Jurkat, Clone E6-1 (cell line): ENCODE measurements around the gene MAP3K3.

Experiments
- DNase-seq: peaks from one replicate; pipeline ENCODE4 v3.0.0-alpha.2; 2011; ENCODE audit warnings: low read depth, low spot score
- H3K4me3 ChIP-seq: 2 replicates; pipeline ENCODE4 v1.5.1; 2011; ENCODE audit warnings: mild to moderate bottlenecking, low read length, control low read depth, moderate library complexity

The MAP3K3 gene

DNA sequence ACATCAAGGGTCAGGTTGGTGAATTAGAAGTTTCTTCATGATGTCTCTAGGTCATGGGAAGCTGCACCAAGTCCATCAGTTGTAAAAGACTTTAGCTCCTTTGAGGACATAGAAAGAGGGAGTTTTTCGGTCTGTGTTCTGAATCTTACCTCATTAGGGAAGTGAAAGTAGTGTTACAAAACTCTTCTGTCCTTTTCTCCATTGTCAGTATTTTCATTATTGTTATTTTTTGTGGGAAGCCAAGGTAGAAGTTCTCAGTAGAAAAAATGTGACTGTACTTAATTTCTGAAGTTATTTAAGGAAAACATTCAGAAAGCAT lies 24.2 kb downstream of the MAP3K3 start:
- H3K4me3 ChIP-seq: no peak overlapping the region
- DNase-seq: no peak

GRCh38 chr17:63647065-63647725 lies 25.0 kb downstream of the MAP3K3 start:
- H3K4me3 ChIP-seq: no peak overlapping the region
- no peak for DNase-seq

DNA sequence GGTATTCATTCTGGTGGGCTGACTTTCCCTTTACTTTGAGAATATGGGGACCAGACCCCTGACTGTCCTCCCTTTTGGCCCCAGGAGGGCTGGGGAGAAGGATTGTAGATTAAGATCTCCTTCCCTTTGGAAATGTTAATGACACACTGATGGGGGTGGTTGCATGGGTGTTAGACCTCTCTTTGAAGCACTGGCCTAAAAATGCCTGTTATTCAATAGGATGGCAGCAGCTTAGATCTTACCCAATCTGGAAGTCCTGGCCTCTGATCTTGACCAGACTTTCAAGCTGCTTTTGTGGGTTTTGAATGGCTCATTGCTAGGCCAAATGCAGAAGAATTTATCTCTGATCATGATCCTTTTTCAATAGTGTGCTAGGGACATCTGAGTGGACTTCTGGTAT lies 25.7 kb downstream of the MAP3K3 start:
- H3K4me3 ChIP-seq: no peak overlapping the region
- DNase-seq: no peak

DNA sequence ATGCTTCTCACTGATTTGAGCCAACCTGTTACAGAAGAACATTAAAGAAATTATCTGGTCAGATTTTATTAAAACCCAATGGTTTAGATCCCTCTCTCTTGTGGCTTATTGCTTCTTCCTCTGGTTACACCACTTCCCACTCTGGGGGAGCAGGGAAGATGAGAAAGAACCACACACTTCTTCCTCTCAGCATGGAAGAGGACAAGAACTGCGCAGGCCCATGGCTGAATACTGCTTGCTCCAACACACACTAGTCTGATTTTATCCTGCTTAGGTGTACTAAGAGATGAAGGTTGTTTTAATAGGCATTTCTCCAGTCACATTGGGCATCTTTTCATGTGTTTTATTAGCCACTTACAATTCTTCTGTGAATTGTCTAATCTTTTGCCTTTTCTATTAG lies 27.6 kb downstream of the MAP3K3 start:
- peak; percentile 11 for DNase-seq
- no peak overlapping the region for H3K4me3 ChIP-seq

GRCh38 chr17:63652106-63652505 lies 29.9 kb downstream of the MAP3K3 start:
- no peak overlapping the region for H3K4me3 ChIP-seq
- no peak for DNase-seq

DNA sequence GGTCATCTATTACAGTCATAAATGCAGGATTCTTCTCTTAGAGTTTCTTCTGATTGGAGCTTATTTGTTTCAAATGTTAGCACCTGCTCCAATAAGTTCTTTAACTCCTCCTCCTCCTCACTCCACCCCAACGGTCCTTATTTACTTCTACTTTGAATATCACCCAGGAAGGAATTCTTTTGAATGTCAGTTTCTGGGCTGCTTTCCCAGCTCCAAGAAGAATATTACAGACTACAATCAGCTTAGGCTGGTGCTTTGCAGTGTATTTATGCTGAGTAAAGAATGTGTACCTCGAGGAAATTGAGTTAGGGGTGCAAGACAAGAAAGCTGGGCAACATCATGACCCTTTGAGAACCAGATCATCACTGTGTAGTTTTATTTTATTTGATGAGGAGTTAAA lies 30.8 kb downstream of the MAP3K3 start:
- DNase-seq: no peak

GRCh38 chr17:63657786-63658185 lies 35.6 kb downstream of the MAP3K3 start:
- no peak overlapping the region for H3K4me3 ChIP-seq
- no peak for DNase-seq

More for the DNA sequence above, 30.8 kb downstream of the MAP3K3 start:
- H3K4me3 ChIP-seq: no peak overlapping the region

DNA sequence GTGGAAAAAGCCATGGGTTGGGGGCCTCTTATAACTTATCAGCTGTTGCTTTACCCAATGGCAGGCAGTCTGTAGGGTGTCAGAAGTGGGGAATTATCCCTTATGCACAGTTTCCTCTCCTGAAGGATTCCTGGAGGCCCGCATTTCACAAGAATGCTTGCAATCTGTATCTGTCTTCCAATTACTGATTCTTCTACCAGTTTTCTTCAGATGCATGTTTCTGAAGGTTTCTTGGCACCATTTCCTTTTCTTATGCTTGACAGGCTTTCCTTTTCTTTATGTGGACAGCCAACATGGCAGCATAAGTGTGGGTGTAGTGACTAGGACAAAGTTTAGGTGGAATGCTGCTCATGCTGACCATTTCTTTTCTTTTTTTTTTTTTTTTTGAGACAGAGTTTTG lies 36.1 kb downstream of the MAP3K3 start:
- no peak overlapping the region for H3K4me3 ChIP-seq
- no peak for DNase-seq

- no peak overlapping the region for H3K4me3 ChIP-seq
- DNase-seq: no peak
These were observed 37.6 kb downstream of the MAP3K3 start for GRCh38 chr17:63659850-63660249.

DNA sequence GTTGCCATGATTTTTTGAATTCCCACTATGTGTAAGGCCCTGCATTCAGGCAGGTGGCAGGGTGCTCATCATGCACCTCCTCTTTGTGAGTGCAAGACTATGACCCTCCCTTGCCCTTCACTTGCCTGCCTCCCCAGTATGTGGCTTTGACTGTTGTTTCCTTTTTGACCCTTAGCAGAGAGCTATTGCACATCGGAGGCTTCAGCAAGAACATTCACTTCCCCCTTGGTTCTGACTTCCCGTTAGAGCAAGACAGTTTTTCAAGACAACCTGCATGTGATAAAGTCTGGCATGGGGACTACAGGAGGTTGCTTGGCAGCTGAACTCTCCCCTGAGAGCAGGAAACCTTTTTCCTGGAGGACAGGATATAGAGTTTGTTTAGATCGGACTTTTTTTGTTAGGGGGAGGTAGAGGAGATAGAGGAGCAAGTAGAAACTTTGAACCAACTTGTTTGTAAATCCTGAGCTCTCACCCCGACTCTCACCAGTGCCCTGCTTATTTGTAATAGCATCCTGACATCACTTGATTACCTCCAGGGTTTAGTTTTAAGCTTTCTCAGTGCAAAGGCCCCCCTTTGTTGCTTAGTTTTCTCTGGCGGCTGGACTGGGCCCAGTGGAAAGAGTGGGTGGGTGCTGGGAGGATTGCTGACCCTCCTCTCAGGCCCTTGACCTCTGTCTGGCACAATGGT lies 43.5 kb downstream of the MAP3K3 start:
- no peak for DNase-seq
- no peak overlapping the region for H3K4me3 ChIP-seq

GRCh38 chr17:63672856-63673255 lies 50.6 kb downstream of the MAP3K3 start:
- no peak overlapping the region for H3K4me3 ChIP-seq
- DNase-seq: no peak

DNA sequence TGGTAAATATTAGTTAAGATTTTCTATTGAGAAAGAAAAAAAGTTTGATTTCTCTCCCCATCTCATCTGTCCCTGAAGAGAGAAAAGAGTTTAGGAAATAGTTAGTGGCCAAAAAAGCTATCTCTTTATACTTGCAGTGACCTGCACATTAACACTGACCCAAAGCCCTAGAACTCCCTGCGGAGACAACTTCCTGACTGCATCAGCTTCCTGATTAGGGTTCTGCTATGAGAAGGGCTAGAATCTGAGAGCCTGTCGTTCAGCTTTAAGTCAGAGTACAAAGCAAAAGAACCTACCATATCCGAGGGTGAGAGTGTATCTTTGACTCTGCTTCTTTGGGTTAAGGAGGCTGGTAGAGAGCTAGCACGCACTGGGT lies 53.0 kb downstream of the MAP3K3 start:
- no peak for DNase-seq
- no peak overlapping the region for H3K4me3 ChIP-seq

DNA sequence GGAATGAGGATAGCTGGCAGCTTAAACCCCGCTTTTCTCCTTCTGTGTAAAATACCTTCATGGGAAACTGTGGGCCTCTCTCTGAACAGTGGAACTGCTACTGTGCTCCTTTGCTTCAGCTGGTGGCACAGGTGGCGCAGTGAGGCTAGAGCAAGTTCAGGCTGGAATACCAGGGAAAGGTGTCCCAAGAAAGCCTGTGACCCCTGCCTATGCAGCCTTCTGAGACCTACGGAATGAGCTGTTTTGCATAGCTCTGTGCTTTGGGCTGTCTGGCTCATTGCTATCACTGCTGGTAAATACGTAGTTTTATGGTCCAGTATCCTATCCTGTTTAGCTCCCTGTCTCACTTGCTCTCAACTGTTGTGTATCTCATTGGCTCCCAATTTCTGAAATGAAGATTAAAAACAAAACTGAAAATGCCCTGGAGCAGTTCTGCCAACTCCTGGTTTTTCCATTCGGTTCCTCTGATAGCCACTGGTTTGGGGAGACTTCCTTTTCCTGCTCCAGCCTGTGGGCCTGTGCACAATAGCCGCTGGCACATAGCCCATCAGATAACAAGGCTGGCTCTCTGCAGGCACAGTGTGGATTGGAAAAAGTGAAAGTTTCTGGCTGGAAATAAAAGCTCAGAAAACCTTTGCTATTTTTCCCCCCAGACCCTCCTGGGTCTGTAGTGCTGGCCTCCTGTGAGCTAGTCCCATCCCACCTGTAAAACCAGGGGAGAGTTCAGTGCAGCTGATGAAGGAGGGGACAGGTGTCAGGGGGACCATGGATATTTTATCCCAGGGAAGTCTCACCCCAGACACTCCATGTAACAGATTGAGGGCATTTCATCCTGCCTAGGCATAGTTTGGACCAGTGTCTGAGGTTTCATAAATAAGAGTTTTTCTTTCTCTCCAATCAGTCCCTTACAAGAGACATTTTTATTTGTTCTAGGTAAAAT lies 53.7 kb downstream of the MAP3K3 start:
- DNase-seq: no peak
- H3K4me3 ChIP-seq: no peak overlapping the region

DNA sequence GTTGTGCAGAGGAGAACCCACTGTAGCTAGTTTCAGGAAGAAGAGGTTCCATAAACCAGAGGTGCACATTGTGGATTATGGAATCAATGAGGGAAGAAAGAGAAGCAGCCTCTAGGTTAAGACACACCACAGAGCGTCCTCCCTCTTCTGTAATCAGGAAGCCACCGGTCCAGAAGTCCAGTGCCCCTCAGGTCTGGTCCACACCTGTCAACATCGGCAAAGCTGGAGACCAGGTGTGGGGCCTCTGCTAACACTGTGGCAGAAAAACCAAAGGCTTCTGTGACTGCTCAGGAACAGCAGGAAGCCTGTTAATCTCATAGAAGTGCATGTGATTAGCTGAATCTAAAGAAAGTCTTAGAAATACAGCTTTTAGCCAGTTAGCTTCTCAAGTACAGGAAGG lies 54.4 kb downstream of the MAP3K3 start:
- H3K4me3 ChIP-seq: no peak overlapping the region
- no peak for DNase-seq

- no peak for DNase-seq
- H3K4me3 ChIP-seq: no peak overlapping the region
These were observed 57.0 kb downstream of the MAP3K3 start for GRCh38 chr17:63679214-63679613.

GRCh38 chr17:63680700-63681099 lies 58.5 kb downstream of the MAP3K3 start:
- DNase-seq: no peak
- no peak overlapping the region for H3K4me3 ChIP-seq

DNA sequence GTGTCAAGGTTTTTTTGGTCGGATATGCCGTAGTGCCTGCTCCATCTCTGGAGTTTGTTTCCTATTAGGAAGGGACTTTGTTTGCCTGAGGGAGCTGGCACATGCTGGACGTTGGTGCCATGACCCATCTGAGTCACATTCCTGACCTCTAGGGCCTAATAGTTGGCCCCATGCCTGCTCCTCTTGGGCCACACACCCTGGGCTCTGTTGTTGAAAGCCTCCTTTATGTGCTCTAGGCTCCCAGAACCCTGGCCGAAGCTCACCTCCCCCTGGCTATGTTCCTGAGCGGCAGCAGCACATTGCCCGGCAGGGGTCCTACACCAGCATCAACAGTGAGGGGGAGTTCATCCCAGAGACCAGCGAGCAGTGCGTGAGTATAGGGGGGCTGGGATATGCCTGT lies 59.3 kb downstream of the MAP3K3 start:
- H3K4me3 ChIP-seq: no peak overlapping the region

DNA sequence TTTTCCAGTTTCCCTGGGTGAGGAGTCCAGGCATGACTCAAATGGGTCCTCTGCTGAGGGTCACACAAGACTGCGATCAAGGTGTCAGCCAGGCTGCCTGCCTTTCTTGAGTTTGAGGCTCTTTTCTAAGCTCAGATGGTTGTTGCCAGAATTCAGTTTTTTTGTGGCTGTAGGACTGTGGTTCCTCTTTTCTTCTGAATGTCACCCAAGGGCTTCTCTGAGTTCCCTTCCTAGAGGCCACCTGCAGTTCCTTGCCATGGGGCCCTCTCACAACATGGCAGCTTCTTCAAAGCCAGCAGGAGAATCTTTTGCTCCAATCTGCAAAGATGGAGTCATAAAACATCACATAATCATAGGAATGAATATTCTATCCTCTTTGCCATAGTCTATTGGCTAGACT lies 60.2 kb downstream of the MAP3K3 start:
- no peak overlapping the region for H3K4me3 ChIP-seq
- no peak for DNase-seq

More for the DNA sequence above, 59.3 kb downstream of the MAP3K3 start:
- DNase-seq: no peak

DNA sequence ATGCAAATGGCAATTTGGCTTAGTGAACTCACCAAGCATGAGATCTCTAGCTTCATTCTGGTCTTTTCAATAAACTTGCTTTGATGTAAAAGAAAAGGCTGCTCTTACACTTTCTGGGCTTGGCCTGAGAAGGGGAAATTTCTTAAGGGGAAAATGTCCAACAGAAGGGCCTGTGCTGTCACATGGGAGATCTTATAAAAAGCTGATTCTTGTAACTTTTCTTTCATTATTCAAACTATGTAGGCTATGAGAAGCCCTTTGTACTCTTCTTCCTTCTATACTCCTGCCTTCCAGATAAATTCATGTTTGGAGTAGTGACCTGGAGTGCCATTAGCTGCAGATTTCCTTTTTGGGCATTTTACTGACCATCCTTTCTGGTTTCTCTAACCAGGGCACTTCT lies 60.8 kb downstream of the MAP3K3 start:
- no peak overlapping the region for H3K4me3 ChIP-seq
- DNase-seq: no peak

DNA sequence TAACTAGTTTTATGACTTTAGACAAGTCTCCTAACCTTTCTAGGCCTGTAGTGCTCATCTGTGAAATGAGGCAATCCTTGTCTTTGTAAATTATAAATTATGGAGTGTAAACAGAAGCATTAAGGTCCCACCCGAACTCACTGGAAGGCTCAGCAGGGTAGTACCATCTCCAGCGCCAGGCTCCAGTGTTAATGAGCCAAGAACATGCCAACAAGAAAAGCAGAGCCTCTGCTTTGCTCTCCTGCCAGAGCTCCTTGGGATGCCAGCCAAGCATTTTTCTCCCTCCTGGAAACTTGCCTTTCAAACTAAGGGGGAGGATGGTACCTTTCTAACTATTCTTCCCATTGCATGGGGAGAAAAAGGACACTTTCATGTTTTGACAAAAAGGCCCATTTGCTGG lies 62.8 kb downstream of the MAP3K3 start:
- DNase-seq: no peak
- H3K4me3 ChIP-seq: no peak overlapping the region
